Small intestine (tissue), 7 donors: ENCODE results near the gene MTCL1. TPM values are rescaled to one million over a fixed set of nuclear protein-coding genes. Genes with fewer than 3 reads are reported as not detected.

ENCODE experiments used
- DNase-seq, 2 donors: peaks; one replicate each; pipeline versions ENCODE4 v3.0.0 to v3.0.0-alpha.2; 2013
- FAIRE-seq: peaks from 2 replicates; lab custom pipeline; 2012; peaks lifted over from hg19 to GRCh38; lab: Jason Lieb, UNC
- H3K27ac ChIP-seq, 3 donors: one replicate each; pipeline ENCODE4 v1.5.1; 2013; ENCODE audit warnings: low read length in 2 of 3, mild to moderate bottlenecking in 2 of 3, control low read depth in 1 of 3, inconsistent platforms in 1 of 3, low read depth in 1 of 3, moderate library complexity in 1 of 3
- H3K27me3 ChIP-seq, 3 donors: one replicate each; pipeline ENCODE4 v1.6.1; 2013; ENCODE audit warnings: low read length in 3 of 3, inconsistent platforms in 1 of 3; ENCODE audit not compliant: control insufficient read depth in 3 of 3, insufficient read depth in 3 of 3
- H3K36me3 ChIP-seq, 3 donors: one replicate each; pipeline ENCODE4 v1.6.1; 2013; ENCODE audit warnings: low read length in 3 of 3, inconsistent platforms in 1 of 3, low read depth in 1 of 3, mild to moderate bottlenecking in 1 of 3, moderate library complexity in 1 of 3; ENCODE audit not compliant: control insufficient read depth in 3 of 3, insufficient read depth in 2 of 3
- H3K4me1 ChIP-seq, 3 donors: one replicate each; pipeline ENCODE4 v1.6.1; 2013; ENCODE audit warnings: low read length in 2 of 3, inconsistent platforms in 1 of 3, low read depth in 1 of 3, mild to moderate bottlenecking in 1 of 3, moderate library complexity in 1 of 3; ENCODE audit not compliant: control insufficient read depth in 3 of 3, insufficient read depth in 2 of 3
- H3K4me3 ChIP-seq, 3 donors: one replicate each; pipeline ENCODE4 v1.5.1; 2013; ENCODE audit warnings: low read length in 3 of 3, control low read depth in 1 of 3, inconsistent platforms in 1 of 3, low read depth in 1 of 3, mild to moderate bottlenecking in 1 of 3, moderate library complexity in 1 of 3
- H3K9me3 ChIP-seq, 2 donors: one replicate each; pipeline ENCODE4 v1.6.1; 2013; ENCODE audit warnings: low read depth in 1 of 2, low read length in 1 of 2; ENCODE audit not compliant: control insufficient read depth in 2 of 2, insufficient read depth in 1 of 2
- WGBS, 3 donors: extraction: QIAGEN DNeasy Blood & Tissue Kit; methylation state at CpG; one replicate each; pipeline ENCODE4 v1.1.7; 2013; 5-methylcytosine and 5-hydroxymethylcytosine counted together
- polyA plus RNA-seq, 4 donors: library from polyadenylated mRNA; stranded (reverse) in 3 of 4; unstranded in 1 of 4; fragments of 200-250 nt in 3 of 4; fragments of 120-200 nt in 1 of 4; gene quantifications; one replicate each; pipeline versions ENCODE4 v1.2.1 to v1.2.3, GENCODE V29; 2013
- donor health status: healthy with polysubstance abuse.
- donor health status: control.
- donor health status: control.
- donor health status: Bipolar disorder and iron deficiency.
- donor health status: healthy.

MTCL1 gene
- polyA plus RNA-seq, 4 donors, result 2.5 to 12.4 (median 6.0) TPM

DNA sequence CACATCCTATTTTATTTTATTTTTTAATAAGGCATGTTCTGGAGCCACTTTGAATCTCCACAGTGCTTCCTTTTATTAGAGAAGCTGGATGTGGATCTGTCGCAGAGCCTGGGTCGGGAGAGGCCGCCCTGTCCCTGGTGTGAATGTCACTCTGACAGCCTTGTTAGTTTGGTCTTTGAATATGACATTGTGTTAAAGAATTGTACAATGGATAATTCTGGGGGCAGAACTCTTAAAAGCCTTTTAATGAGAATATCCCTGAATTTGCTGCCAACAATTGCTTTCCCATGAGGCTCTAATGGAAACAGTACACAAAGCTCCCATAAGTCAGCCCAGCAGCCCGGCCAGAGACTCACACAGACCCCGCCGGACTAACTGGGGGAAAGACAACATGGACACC lies 82.4 kb downstream of the MTCL1 start:
- Histone ChIP-seq H3K4me1 (peaks cover 0 to 12% (median 0%) of the 10 kb centered on the region in 3 donors), H3K27me3 (no peaks in the 10 kb centered on the region), H3K9me3 (no peaks in the 10 kb centered on the region), H3K27ac (no peak overlapping the region), H3K4me3 (no peak overlapping the region), H3K36me3 (peaks cover 0 to 33% (median 0%) of the 10 kb centered on the region in 3 donors)
- no peak for DNase-seq
- no peak for FAIRE-seq
- 88 to 94% (median 91%) methylated on average over 6 of the region's 6 CpGs for WGBS, 3 donors

DNA sequence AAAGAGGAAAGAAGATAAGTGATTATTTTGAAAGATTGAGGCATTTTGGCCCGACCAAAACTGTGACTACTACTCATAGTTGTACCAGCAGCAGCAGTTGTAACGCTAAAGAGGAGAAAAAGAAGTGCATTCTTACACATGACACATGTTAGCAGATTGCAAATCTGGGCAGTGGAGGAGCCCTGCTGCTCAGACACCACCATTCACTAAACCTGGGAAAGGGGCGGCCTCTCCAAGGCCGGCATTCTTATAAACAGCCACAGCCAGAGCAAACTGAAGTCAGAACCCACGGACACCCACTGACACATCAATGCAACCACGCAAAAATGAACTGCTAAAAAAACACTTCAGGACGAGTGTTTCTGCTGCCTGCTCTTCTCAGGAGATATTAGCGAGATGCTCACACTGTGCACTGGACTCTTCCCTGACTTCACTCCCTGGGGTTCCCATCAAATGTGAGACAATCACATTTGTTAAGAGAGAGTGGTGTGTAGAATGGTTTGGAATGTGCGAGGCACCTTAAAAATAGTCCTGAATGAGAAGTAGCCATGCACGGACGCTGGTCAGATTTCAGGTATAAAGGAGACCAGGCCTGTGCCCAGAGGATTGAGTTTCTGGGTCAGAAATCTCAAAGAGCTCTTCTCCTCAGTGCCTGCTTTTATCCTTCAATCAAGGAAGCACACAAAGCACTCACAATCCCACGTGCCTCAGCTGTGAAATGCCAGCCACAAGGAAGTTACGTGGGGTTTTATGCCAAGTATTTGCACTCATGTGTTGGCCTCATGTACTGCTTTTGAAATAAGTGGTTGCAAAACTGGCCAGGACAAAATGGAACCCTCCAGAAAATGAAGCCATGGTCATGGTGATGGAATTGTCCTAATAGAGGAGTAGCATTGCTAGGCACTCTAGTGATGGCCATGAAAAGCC lies 83.4 kb downstream of the MTCL1 start:
- H3K4me1 ChIP-seq, result peaks cover under 1 to 22% (median 4%) of the 10 kb centered on the region in 3 donors
- H3K36me3 ChIP-seq, result peaks cover 0 to 26% (median 0%) of the 10 kb centered on the region in 3 donors
- H3K4me3 ChIP-seq, result no peak overlapping the region
- no peak overlapping the region for H3K27ac ChIP-seq
- no peak for DNase-seq
- WGBS, 3 donors, result 83 to 89% (median 86%) methylated on average over 13 of the region's 13 CpGs
- FAIRE-seq, result no peak
- H3K27me3 ChIP-seq, result no peaks in the 10 kb centered on the region
- no peaks in the 10 kb centered on the region for H3K9me3 ChIP-seq

DNA sequence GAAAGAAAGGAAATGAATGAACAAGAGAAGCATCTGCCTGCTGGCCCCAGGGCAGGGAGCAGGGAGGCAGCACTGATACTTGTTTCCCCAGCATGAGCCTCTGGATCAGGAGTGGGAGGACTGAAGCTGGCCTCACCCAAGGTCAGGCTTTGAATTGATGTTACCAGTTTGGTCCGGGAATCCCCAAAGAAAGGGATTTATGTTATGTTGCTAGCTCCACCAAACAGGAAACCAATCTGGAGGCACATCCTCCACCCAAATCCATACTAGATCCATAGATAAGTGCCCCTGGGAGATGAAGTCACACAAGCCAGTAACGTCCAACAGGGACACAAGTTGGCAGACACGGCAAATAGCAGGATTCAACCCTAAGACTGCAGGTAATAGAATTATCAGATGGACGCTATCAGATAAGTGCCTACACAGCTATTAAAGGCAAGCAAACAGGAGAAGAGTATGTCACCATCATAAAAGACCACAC lies 85.9 kb downstream of the MTCL1 start:
- Histone ChIP-seq H3K4me3 (no peak overlapping the region), H3K27ac (no peak overlapping the region), H3K9me3 (no peaks in the 10 kb centered on the region), H3K27me3 (no peaks in the 10 kb centered on the region), H3K36me3 (peaks cover 0 to 10% (median 0%) of the 10 kb centered on the region in 3 donors), H3K4me1 (peaks cover 5 to 39% (median 7%) of the 10 kb centered on the region in 3 donors)
- DNase-seq (no peak), FAIRE-seq (no peak)
- WGBS, 3 donors, result 81 to 86% (median 84%) methylated on average over 4 of the region's 4 CpGs

DNA sequence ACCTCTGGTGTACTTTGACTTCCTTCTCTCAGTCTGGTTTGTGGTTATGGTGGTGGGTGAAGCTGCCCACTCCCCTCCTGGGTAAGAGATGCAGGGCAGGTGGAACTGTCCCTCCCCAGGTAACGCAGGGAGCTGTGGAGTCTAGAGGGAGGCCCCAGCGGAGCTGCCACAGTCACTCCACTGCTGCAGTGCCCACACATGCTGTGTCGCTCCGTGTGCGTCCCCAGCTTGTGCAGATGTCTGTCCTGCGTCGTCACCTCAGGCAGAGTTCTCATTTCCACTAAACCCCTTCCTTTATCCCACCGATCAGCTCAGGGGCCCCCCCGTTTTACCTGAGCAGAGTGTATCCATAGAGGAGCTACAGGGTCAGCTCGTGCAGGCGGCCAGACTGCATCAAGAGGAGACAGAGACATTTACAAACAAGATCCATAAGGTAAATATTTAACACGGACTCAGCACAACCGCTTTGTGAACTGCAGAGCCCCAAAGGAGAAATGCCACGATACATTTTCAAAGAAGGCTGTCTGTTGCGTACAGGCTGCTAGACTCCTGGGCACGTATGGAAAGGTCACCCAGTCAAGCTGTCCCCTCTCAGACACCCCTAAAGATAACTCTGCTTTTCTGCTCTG lies 87.4 kb downstream of the MTCL1 start:
- Histone ChIP-seq H3K27ac (no peak overlapping the region), H3K4me1 (peaks cover 5 to 32% (median 10%) of the 10 kb centered on the region in 3 donors), H3K27me3 (no peaks in the 10 kb centered on the region), H3K9me3 (no peaks in the 10 kb centered on the region), H3K36me3 (peaks cover 0 to 3% (median 0%) of the 10 kb centered on the region in 3 donors), H3K4me3 (no peak overlapping the region)
- 80 to 87% (median 86%) methylated on average over 16 of the region's 16 CpGs for WGBS, 3 donors
- no peak for FAIRE-seq
- DNase-seq, result no peak

DNA sequence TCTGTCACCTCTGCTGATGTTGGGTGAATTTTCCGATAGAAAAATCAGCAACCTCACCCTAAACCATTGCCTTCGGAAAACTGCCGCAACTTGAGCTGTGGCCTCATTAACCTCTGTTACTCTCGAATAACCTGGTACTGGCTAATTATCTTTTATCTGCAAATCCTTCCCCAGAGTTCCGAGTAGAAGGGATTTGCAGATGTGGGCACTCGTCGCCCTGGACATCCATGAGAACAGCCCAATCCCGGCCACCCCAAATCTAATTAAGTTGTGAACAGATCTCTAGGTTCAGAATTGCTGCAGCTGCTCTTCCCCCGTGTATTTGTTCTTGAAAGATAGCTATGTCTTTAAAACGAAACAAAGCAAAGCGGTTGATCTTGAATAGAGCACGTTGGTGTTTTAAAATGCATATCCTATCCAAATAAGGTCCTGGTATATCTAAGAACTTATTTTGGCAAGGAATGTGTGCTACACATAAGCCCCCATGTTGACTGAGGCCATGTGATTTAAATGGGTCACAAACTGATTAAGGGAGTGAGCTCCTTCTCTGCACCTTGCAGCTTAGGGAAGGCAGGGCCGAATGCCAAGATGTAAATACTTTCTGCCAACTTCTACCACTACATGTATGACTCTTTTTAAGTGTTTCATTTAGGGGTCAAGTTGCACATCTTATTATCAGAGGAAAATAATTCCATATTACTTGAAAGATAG lies 88.2 kb downstream of the MTCL1 start:
- no peak for FAIRE-seq
- H3K9me3 ChIP-seq, result no peaks in the 10 kb centered on the region
- no peak overlapping the region for H3K4me3 ChIP-seq
- peaks cover 5 to 32% (median 10%) of the 10 kb centered on the region in 3 donors for H3K4me1 ChIP-seq
- WGBS, 3 donors, result 16 to 64% (median 44%) methylated on average over 13 of the region's 13 CpGs
- H3K27ac ChIP-seq, result no peak overlapping the region
- peaks cover 0 to 3% (median 0%) of the 10 kb centered on the region in 3 donors for H3K36me3 ChIP-seq
- no peaks in the 10 kb centered on the region for H3K27me3 ChIP-seq
- peak; percentile 23 to 25 for DNase-seq

DNA sequence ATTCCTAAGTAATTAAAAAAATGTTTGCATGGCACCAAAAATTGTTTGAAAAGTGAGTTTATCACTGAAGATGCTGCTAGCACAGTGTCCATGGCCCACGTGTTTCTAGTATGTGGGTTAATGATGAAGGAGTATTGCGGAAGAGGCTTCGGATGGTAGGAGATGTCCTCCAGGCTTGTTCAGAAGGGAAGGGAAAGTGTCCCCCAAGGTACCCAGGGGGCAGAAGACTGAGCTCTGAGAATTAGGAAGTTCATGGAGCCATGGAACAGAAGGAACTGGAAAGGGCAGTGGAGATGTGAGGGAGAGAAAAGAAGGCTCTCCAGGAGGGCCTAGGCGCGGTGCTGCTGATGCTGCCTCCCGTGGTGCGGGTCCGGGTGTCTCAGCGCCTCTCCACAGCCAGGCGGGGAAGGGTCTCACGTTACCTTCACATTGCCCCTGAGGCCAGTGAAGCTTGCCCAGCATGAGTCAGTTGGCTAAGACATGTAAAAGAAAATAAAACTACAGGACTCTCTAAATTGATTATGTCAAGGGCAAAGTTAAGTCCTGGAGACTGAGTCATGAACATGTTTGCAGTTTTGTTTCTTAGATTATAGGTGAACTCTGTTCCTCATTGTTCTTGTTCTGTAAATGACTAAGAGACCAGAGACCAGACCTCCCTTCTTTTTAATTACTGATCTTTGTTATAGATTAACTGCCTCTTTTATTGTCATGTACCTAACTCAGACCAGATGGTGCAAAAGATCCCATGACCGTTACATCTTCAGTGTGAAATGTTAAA lies 89.0 kb downstream of the MTCL1 start:
- H3K4me1 ChIP-seq, result peaks cover 5 to 32% (median 10%) of the 10 kb centered on the region in 3 donors
- peaks cover 0 to 6% (median 0%) of the 10 kb centered on the region in 3 donors for H3K36me3 ChIP-seq
- no peaks in the 10 kb centered on the region for H3K9me3 ChIP-seq
- no peak for FAIRE-seq
- no peaks in the 10 kb centered on the region for H3K27me3 ChIP-seq
- H3K27ac ChIP-seq, result peak overlapping the region; percentile 29 to 84 (median 77)
- DNase-seq, result peak; percentile 73 to 93
- WGBS, 3 donors, result 30 to 66% (median 56%) methylated on average over 12 of the region's 12 CpGs
- H3K4me3 ChIP-seq, result no peak overlapping the region

DNA sequence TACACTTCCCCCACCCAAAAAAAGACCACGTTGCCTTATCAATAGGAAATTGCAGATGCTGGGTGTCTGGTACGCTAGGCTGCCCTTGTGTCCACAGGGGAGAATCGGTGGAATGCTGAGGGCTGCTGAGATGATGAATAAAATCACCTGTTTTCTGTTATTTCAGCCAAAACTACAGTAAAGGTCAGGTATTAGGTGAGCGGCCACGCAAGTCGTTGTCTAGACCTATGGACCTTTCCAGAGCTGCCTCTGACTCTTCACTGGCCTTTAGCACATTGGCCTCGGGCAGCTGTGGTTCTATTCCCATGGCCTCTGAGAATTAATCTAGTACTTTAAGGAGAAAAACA lies 89.6 kb downstream of the MTCL1 start:
- H3K36me3 ChIP-seq, result peaks cover 0 to 8% (median 0%) of the 10 kb centered on the region in 3 donors
- no peak for FAIRE-seq
- peak overlapping the region in 1 of 3 donors; percentile 19 for H3K27ac ChIP-seq
- no peak for DNase-seq
- 19 to 61% (median 33%) methylated on average over 7 of the region's 7 CpGs for WGBS, 3 donors
- no peaks in the 10 kb centered on the region for H3K27me3 ChIP-seq
- H3K4me3 ChIP-seq, result no peak overlapping the region
- H3K4me1 ChIP-seq, result peaks cover 5 to 32% (median 10%) of the 10 kb centered on the region in 3 donors
- no peaks in the 10 kb centered on the region for H3K9me3 ChIP-seq
